Measurements from ENCODE around the gene C19orf53.

- TF ChIP-seq CTCF (IDR thresholded peaks at IDR 0.05 in 4 of 5, conservative IDR thresholded peaks at IDR 0.05 in 1 of 5) (peak in 1 of 5 experiments; percentile 22), POLR2A (IDR thresholded peaks at IDR 0.05) (peak; percentile 72 to 89)
These were observed at the start of gene C19orf53 for GRCh38 chr19:13774217-13775191.
